Chondrocyte (in vitro differentiated cells): ENCODE data around the gene RERG. TPM values are rescaled to one million over a fixed set of nuclear protein-coding genes. Genes with fewer than 3 reads are reported as not detected.

ENCODE experiments used
- DNase-seq: peaks from one replicate; pipeline ENCODE4 v3.0.0; 2021; ENCODE audit warnings: mixed read lengths, low spot score
- H3K27ac Mint-ChIP-seq: one replicate; pipeline ENCODE4 v1.8.0; 2021; ENCODE audit warnings: mild to moderate bottlenecking, moderate library complexity, mixed read lengths; ENCODE audit not compliant: unreplicated experiment
- H3K27me3 Mint-ChIP-seq: 2 replicates; pipeline ENCODE4 v1.8.0; 2021; ENCODE audit warnings: low read depth, mixed read lengths
- H3K36me3 Mint-ChIP-seq: 2 replicates; pipeline ENCODE4 v1.8.0; 2021; ENCODE audit warnings: low read depth, mixed read lengths
- H3K4me1 Mint-ChIP-seq: 2 replicates; pipeline ENCODE4 v1.8.0; 2021; ENCODE audit warnings: low read depth, mild to moderate bottlenecking, mixed read lengths
- H3K4me3 Mint-ChIP-seq: one replicate; pipeline ENCODE4 v1.8.0; 2021; ENCODE audit warnings: mild to moderate bottlenecking, moderate library complexity, mixed read lengths; ENCODE audit not compliant: unreplicated experiment
- H3K9me3 Mint-ChIP-seq: 2 replicates; pipeline ENCODE4 v1.8.0; 2021; ENCODE audit warnings: low read depth, mixed read lengths
- CTCF ChIP-seq: fragments of 200-600 bp; sonication (generic); IDR thresholded peaks from 2 replicates; pipeline ENCODE4 v1.5.0; 2021; ENCODE audit warnings: antibody characterized with exemption, mild to moderate bottlenecking, moderate library complexity
- total RNA-seq: library from RNA; stranded (reverse); gene quantifications from 3 replicates; pipeline ENCODE4 v1.2.1, GENCODE V29; 2021

The RERG gene
- total RNA-seq, 1 donor from 2014 or later, result 10.1 TPM

- Mint-ChIP-seq H3K27me3 (no peaks in the 10 kb centered on the region), H3K9me3 (peaks cover 19% of the 10 kb centered on the region), H3K36me3 (peaks cover 16% of the 10 kb centered on the region), H3K4me1 (peaks cover 74% of the 10 kb centered on the region), H3K27ac (no peak overlapping the region), H3K4me3 (no peak overlapping the region)
- no peak for TF ChIP-seq CTCF
- no peak for DNase-seq
Observed at GRCh38 chr12:15206338-15206737, 14.9 kb downstream of the RERG start.

- Mint-ChIP-seq H3K9me3 (peaks cover 17% of the 10 kb centered on the region), H3K4me1 (peaks cover 74% of the 10 kb centered on the region), H3K36me3 (peaks cover 15% of the 10 kb centered on the region), H3K27me3 (no peaks in the 10 kb centered on the region), H3K4me3 (no peak overlapping the region), H3K27ac (no peak overlapping the region)
- TF ChIP-seq CTCF, result no peak
- DNase-seq, result no peak
Observed at GRCh38 chr12:15205341-15206010, 15.7 kb downstream of the RERG start.

GRCh38 chr12:15201456-15201855 lies 19.8 kb downstream of the RERG start:
- no peak for DNase-seq
- no peak for TF ChIP-seq CTCF
- H3K36me3 Mint-ChIP-seq, result peaks cover 12% of the 10 kb centered on the region
- H3K4me1 Mint-ChIP-seq, result peaks cover 59% of the 10 kb centered on the region
- peak overlapping the region; percentile 88 for H3K27ac Mint-ChIP-seq
- H3K9me3 Mint-ChIP-seq, result peaks cover 17% of the 10 kb centered on the region
- no peaks in the 10 kb centered on the region for H3K27me3 Mint-ChIP-seq
- H3K4me3 Mint-ChIP-seq, result no peak overlapping the region

GRCh38 chr12:15201056-15201455 lies 20.2 kb downstream of the RERG start:
- H3K36me3 Mint-ChIP-seq, result peaks cover 12% of the 10 kb centered on the region
- peak overlapping the region; percentile 88 for H3K27ac Mint-ChIP-seq
- no peaks in the 10 kb centered on the region for H3K27me3 Mint-ChIP-seq
- peaks cover 59% of the 10 kb centered on the region for H3K4me1 Mint-ChIP-seq
- no peak overlapping the region for H3K4me3 Mint-ChIP-seq
- no peak for DNase-seq
- TF ChIP-seq CTCF, result no peak
- peaks cover 17% of the 10 kb centered on the region for H3K9me3 Mint-ChIP-seq

- no peak for DNase-seq
- peaks cover 12% of the 10 kb centered on the region for H3K36me3 Mint-ChIP-seq
- H3K9me3 Mint-ChIP-seq, result peaks cover 17% of the 10 kb centered on the region
- no peak for TF ChIP-seq CTCF
- peak overlapping the region; percentile 88 for H3K27ac Mint-ChIP-seq
- H3K4me3 Mint-ChIP-seq, result no peak overlapping the region
- H3K4me1 Mint-ChIP-seq, result peaks cover 59% of the 10 kb centered on the region
- no peaks in the 10 kb centered on the region for H3K27me3 Mint-ChIP-seq
Observed at GRCh38 chr12:15200641-15201040, 20.6 kb downstream of the RERG start.
